D721Med (cell line): ENCODE results near the gene SMARCAL1.

ENCODE experiments used
- DNase-seq: peaks from one replicate; pipeline ENCODE4 v3.0.0; 2011; ENCODE audit warnings: low spot score; ENCODE audit not compliant: insufficient read length
- FAIRE-seq: peaks from 2 replicates; lab custom pipeline; 2011; peaks lifted over from hg19 to GRCh38; lab: Jason Lieb, UNC
- TF ChIP-seq, protein P1 (sequence below): IDR thresholded peaks from 2 replicates; pipeline ENCODE4 v1.5.1; 2012; ENCODE audit warnings: mild to moderate bottlenecking, control low read depth; ENCODE audit not compliant: insufficient read depth; ENCODE audit errors: missing control alignments

The SMARCAL1 gene

GRCh38 chr2:216392945-216393840 is 19.1 kb upstream of the SMARCAL1 start:
- TF ChIP-seq, protein P1, sequence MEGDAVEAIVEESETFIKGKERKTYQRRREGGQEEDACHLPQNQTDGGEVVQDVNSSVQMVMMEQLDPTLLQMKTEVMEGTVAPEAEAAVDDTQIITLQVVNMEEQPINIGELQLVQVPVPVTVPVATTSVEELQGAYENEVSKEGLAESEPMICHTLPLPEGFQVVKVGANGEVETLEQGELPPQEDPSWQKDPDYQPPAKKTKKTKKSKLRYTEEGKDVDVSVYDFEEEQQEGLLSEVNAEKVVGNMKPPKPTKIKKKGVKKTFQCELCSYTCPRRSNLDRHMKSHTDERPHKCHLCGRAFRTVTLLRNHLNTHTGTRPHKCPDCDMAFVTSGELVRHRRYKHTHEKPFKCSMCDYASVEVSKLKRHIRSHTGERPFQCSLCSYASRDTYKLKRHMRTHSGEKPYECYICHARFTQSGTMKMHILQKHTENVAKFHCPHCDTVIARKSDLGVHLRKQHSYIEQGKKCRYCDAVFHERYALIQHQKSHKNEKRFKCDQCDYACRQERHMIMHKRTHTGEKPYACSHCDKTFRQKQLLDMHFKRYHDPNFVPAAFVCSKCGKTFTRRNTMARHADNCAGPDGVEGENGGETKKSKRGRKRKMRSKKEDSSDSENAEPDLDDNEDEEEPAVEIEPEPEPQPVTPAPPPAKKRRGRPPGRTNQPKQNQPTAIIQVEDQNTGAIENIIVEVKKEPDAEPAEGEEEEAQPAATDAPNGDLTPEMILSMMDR: no peak
- DNase-seq: no peak
- FAIRE-seq: no peak

DNA sequence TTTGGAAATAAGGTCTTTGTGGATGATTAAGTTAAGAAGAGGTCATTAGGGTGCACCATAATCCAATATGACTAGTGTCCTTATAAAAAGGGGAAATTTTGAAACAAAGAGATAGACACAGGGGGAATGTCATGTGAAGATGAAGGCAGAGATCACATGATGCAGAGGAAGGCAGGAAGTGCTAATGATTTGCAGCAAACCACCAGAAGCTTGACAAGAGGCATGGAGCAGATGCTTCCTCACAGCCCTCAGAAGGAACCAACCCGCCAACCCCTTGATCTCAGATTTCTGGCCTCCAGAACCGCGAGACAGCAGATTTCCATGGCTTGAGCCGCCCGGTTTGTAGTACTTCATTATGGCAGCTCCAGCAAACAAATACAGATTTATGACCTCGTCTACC is 17.4 kb upstream of the SMARCAL1 start:
- DNase-seq (no peak), FAIRE-seq (no peak)
- TF ChIP-seq, protein P1: no peak

DNA sequence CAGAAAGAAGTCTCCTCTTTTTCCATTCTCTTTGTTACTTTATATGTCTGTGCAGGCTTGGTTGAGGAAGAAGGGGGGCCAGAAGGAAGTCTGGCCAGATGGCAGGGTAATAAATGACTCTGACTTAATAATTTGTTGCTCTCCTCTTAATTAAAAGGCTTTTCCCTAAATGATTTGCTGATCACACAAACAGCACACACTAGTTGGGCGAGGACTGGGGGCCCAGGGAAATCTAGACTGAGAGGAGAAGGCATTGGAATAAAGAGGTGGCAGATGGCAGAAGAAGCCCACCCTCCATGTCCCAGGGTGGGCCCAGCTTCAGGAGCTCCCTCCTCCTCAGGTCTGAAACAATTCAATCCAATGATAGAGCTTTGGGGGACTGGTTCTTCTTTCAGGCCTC is 12.7 kb upstream of the SMARCAL1 start:
- FAIRE-seq (no peak), DNase-seq (no peak)
- TF ChIP-seq, protein P1: no peak

DNA sequence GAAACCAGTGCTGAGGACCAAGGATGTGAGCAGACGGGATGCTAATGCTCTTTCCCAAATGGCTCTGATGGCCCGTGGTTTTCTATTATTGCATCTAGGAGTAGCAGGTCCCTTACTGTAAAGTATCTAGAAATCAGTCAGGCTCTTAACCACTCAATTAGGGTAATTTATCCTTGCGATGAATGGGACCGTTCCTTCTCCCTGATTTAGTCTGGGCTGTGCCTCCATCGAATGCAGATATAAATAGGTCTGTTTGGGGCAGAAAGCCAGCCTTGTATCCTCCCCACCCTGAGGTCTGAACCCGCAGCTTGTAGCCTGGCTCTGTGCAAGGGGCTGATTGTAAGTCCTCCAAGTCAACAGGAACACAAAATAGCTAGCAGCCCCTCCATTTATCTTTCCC is 9.5 kb upstream of the SMARCAL1 start:
- no peak for FAIRE-seq
- DNase-seq: no peak
- TF ChIP-seq, protein P1: no peak

GRCh38 chr2:216404010-216404618 is 8.2 kb upstream of the SMARCAL1 start:
- DNase-seq (no peak), FAIRE-seq (no peak)
- TF ChIP-seq, protein P1: peak; percentile 69

DNA sequence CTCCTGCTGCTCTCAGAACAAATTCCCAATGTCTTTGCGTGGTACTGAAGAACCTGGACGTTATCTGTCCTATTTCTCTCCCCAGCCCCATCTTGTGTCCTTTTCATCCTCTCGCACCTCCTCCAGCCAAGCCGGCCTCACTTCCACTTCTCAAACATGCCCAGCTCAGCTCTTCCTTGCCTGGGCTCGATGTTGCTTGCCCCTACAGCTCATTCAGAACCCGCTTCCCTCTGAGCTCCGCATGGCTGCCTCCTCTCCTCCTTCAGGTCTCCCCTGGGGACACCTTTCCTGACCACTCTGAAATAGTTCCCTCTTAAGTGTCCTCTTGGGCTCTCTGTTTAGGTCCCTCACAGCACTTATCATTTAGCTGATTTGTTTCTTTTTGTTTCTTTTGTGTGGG is 6.7 kb upstream of the SMARCAL1 start:
- TF ChIP-seq, protein P1: no peak
- FAIRE-seq: no peak
- no peak for DNase-seq

DNA sequence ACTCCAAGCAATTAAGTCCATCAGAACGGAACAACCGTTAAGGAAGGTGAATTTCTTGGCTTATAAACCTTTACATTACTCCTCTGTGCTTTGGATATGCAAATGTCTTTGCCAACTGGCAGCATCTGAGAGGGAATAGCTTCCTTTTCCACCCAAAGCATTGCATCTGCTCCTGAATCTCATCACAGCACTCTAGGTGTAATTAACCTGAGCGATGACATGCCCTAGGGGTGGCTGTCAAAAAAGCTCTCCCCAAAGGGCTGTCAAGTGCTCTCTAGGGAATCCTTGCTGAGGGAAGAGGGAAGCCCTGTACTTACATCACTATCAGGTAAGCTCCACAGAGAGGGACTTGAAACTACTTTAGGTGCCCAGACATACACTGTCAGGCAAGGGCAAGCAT is 5.5 kb upstream of the SMARCAL1 start:
- FAIRE-seq: no peak
- TF ChIP-seq, protein P1: no peak
- no peak for DNase-seq
